Thymus (tissue), 11 donors: ENCODE data around the gene PON3. TPM values are rescaled to one million over a fixed set of nuclear protein-coding genes. Genes with fewer than 3 reads are reported as not detected.

ENCODE experiments used
- DNase-seq, 9 donors: peaks; one replicate each; pipeline ENCODE4 v3.0.0-alpha.2; 2013; ENCODE audit warnings: low spot score in 9 of 9, low read depth in 6 of 9, missing footprints in 1 of 9
- H3K27ac ChIP-seq, 2 donors: one replicate each; pipeline ENCODE4 v1.5.1; 2013; ENCODE audit warnings: control low read depth in 1 of 2, low read depth in 1 of 2, low read length in 1 of 2, mild to moderate bottlenecking in 1 of 2, moderate library complexity in 1 of 2
- H3K27me3 ChIP-seq, 2 donors: one replicate each; pipeline ENCODE4 v1.5.1; 2013; ENCODE audit warnings: low read length in 1 of 2; ENCODE audit not compliant: control insufficient read depth in 2 of 2, insufficient read depth in 1 of 2
- H3K36me3 ChIP-seq, 2 donors: one replicate each; pipeline ENCODE4 v1.5.1; 2013; ENCODE audit warnings: low read length in 1 of 2, mild to moderate bottlenecking in 1 of 2, moderate library complexity in 1 of 2; ENCODE audit not compliant: control insufficient read depth in 2 of 2, insufficient read depth in 2 of 2
- H3K4me1 ChIP-seq, 2 donors: one replicate each; pipeline ENCODE4 v1.5.1; 2013; ENCODE audit warnings: low read length in 2 of 2; ENCODE audit not compliant: control insufficient read depth in 2 of 2, insufficient read depth in 2 of 2
- H3K4me3 ChIP-seq, 2 donors: one replicate each; pipeline ENCODE4 v1.5.1; 2013; ENCODE audit warnings: low read length in 2 of 2, control low read depth in 1 of 2, mild to moderate bottlenecking in 1 of 2
- H3K9me3 ChIP-seq, 2 donors: one replicate each; pipeline ENCODE4 v1.5.1; 2013; ENCODE audit warnings: low read length in 1 of 2, mild to moderate bottlenecking in 1 of 2; ENCODE audit not compliant: control insufficient read depth in 2 of 2, insufficient read depth in 1 of 2
- WGBS: extraction: QIAGEN DNeasy Blood & Tissue Kit; methylation state at CpG from one replicate; pipeline ENCODE4 v1.1.7; 2013; 5-methylcytosine and 5-hydroxymethylcytosine counted together
- polyA plus RNA-seq: library from polyadenylated mRNA; stranded (reverse); fragments of 200-250 nt; gene quantifications from one replicate; pipeline ENCODE4 v1.2.3, GENCODE V29; 2013
- total RNA-seq: library from RNA; stranded (reverse); fragments of 120-200 nt; gene quantifications from one replicate; pipeline ENCODE4 v1.2.4, GENCODE V29; 2013
- donor health status: healthy.

PON3 gene
- total and polyA plus RNA-seq, 2 donors = 3.2 to 5.5 TPM

DNA sequence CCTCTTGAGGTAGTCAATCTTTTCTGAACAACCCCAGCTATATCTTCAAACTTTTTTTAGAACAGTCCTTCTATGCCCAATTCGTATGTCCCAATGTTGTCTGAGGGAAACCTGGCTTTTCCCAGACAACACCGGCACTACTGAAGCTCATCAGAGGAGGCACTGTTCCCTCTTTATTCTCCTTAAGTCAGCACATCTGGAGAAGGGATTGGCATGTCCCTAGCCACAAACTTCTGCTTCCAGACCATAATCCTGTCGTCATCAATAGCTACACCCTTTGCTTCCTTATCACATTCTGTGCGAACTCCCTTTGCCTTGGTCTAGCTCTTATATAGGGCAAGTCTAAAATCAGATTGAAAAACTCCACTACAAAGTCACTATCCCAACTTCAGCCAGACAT, 22.9 kb downstream of the PON3 start:
- no peak overlapping the region for H3K27ac ChIP-seq
- no peaks in the 10 kb centered on the region for H3K27me3 ChIP-seq
- H3K36me3 ChIP-seq = no peaks in the 10 kb centered on the region
- H3K4me1 ChIP-seq = no peaks in the 10 kb centered on the region
- peaks cover 0 to 9% of the 10 kb centered on the region in 2 donors for H3K9me3 ChIP-seq
- DNase-seq = no peak
- H3K4me3 ChIP-seq = no peak overlapping the region
- 95% methylated on average over 4 of the region's 4 CpGs for WGBS

DNA sequence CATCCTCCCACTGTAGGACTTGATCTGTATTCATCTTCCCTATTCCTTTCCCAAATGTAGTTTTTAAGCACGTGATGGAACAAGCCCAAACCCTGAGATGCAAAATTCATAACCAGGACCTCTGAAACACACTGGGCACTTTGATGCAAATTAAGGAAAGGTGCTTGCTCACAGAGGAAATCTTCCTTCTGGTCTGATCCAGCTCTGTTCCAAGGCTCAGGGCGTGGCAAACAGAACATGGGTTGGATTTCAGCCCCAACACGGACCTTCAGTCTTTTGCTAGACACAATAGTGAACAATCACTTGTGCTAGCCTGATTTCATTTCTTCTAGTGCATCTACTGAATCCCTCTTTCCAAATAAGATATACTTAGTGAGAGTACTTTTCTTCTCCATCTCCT, 27.9 kb downstream of the PON3 start:
- no peaks in the 10 kb centered on the region for H3K27me3 ChIP-seq
- 94% methylated on average over 3 of the region's 3 CpGs for WGBS
- no peaks in the 10 kb centered on the region for H3K36me3 ChIP-seq
- DNase-seq = no peak
- H3K4me1 ChIP-seq = no peaks in the 10 kb centered on the region
- no peaks in the 10 kb centered on the region for H3K9me3 ChIP-seq
- H3K27ac ChIP-seq = no peak overlapping the region
- H3K4me3 ChIP-seq = no peak overlapping the region

DNA sequence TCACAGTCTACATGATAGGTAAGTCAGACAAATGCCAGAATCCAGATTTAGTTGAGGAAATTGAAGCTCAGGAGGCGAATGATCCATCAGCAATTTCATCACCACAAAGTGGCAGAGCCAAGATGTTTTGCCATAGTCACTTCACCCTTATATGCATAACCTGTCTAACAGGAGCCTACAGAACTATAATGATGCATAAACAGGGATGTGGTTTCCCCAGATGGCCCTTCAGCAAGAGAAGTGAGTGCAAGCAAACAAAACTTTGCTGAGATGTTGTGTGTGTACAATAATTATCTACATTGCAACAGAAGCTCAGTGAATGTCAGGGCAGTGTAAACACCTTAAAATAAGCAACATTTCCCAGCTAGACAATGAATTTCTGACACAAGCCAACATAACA, 28.6 kb downstream of the PON3 start:
- no peaks in the 10 kb centered on the region for H3K9me3 ChIP-seq
- no peak overlapping the region for H3K27ac ChIP-seq
- H3K4me3 ChIP-seq = no peak overlapping the region
- no peaks in the 10 kb centered on the region for H3K36me3 ChIP-seq
- 96% methylated on average over 1 of the region's 1 CpG for WGBS
- DNase-seq = no peak
- H3K27me3 ChIP-seq = no peaks in the 10 kb centered on the region
- no peaks in the 10 kb centered on the region for H3K4me1 ChIP-seq

DNA sequence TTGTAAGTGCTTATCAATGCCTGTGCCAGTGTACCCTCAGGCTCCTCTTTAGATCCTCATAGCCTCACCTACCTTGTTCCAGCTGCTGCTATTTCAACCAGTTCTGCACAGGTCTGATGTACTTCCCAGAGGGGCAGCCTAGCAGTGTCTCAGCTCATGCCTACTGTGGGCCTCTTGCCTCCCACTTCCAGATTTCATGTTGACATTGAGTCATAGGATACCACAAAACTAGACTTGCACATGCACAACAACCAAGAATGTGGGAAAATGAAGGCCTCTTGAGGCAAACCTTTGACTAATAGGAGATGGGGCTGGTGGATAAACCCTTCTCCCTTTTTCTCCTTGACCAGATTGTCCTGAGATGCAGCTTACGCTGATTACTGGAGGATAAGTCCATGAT, 31.0 kb downstream of the PON3 start:
- WGBS = 97% methylated on average over 1 of the region's 1 CpG
- no peak for DNase-seq
- Histone ChIP-seq H3K27ac (no peak overlapping the region), H3K4me3 (no peak overlapping the region), H3K9me3 (no peaks in the 10 kb centered on the region), H3K36me3 (no peaks in the 10 kb centered on the region), H3K27me3 (no peaks in the 10 kb centered on the region), H3K4me1 (no peaks in the 10 kb centered on the region)

DNA sequence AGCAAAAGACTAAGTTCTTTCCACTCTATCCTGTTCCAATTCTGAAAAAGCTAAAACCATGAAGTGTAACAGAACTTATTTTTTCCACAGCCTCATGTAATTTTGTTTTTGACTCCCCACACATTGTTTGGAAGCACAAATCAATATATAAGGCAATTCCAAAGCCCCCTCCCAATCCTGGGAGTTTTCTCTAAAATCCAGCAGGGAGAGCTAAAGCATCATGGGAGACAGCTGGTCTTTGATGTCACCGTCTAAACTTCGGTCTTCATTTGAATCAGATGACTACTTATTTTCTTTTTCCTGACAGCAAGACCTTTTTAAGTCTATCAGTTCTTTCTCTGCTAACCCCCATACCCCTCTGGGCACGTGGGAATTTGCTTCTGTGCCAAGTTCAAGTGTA, 38.6 kb downstream of the PON3 start:
- H3K27ac ChIP-seq = no peak overlapping the region
- no peaks in the 10 kb centered on the region for H3K9me3 ChIP-seq
- no peaks in the 10 kb centered on the region for H3K4me1 ChIP-seq
- H3K36me3 ChIP-seq = no peaks in the 10 kb centered on the region
- 73% methylated on average over 3 of the region's 3 CpGs for WGBS
- no peaks in the 10 kb centered on the region for H3K27me3 ChIP-seq
- DNase-seq = no peak
- no peak overlapping the region for H3K4me3 ChIP-seq

DNA sequence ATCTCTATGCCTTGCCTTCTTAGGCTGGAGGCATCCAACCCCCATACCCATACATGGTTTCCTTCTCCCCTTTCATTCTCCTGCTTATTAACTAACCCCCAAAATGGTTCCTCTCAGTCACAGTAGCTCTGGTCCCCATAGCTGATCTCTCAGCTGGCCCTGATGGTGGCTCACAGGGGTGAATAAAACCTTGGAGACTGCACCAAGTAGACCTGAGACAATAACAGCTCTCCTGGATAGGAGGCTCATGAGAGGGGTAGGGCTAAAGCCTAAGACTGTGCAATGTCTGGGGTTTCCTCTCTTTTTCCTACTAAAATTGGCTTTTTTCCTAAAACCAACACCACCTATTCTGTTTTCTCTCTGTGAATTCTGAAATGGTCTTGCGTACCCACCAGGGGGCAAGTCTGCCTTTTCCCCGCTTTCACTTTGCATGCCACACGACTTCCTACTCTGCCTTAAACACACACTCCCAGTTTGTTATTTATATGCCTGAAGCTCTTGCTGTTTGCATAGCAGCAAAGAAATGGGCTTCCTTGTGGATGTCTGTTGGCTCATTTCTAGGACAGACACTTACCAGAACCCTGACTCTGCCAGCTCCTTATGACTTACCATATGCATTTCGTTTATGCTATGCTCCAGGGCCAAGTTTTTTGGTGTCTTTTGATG, 53.4 kb downstream of the PON3 start:
- WGBS = 88% methylated on average over 4 of the region's 4 CpGs
- Histone ChIP-seq H3K4me1 (no peaks in the 10 kb centered on the region), H3K4me3 (no peak overlapping the region), H3K9me3 (no peaks in the 10 kb centered on the region), H3K36me3 (no peaks in the 10 kb centered on the region), H3K27me3 (no peaks in the 10 kb centered on the region), H3K27ac (no peak overlapping the region)
- no peak for DNase-seq

DNA sequence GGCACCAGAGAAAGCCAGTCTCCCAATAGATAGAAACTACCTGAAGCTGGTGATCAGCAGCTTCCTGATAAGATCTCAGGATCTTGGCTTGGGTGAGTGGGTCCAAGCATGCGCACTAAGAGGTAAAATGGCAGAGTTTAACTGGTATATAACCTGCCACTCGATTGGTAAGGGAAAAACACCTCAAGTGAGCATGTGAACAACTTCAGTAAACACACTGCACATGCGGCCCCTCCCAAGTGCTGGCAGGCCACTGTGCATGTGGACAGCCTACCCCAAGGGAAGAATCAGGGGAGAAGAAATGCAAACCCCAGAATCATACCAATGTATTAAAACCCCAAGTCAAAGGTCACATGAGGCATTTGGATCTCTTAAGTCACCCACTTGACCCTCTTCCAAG, 54.1 kb downstream of the PON3 start:
- no peak overlapping the region for H3K4me3 ChIP-seq
- H3K36me3 ChIP-seq = no peaks in the 10 kb centered on the region
- 92% methylated on average over 3 of the region's 3 CpGs for WGBS
- no peak for DNase-seq
- no peaks in the 10 kb centered on the region for H3K27me3 ChIP-seq
- H3K9me3 ChIP-seq = no peaks in the 10 kb centered on the region
- no peaks in the 10 kb centered on the region for H3K4me1 ChIP-seq
- no peak overlapping the region for H3K27ac ChIP-seq

DNA sequence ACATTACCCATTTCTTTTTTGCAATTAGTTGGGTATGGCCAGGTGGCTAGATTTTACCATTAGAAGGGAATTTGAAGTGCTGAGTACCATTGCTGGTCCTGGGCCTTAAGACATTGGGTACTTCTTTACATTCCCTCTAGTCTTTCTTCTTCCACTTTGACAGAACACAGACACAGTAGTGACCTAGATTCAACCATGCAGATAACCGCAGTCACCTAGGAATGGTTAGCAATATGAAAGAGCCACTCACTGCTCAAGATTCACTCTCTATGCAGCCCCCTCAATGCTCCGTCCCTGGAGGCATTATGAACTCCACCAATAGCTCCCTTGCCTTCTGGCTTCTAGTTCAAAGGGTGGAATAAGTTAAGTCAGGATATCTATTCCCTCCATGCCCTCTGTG, 55.7 kb downstream of the PON3 start:
- Histone ChIP-seq H3K36me3 (no peaks in the 10 kb centered on the region), H3K4me1 (no peaks in the 10 kb centered on the region), H3K9me3 (no peaks in the 10 kb centered on the region), H3K27me3 (no peaks in the 10 kb centered on the region), H3K4me3 (no peak overlapping the region), H3K27ac (no peak overlapping the region)
- WGBS = 99% methylated on average over 2 of the region's 2 CpGs
- no peak for DNase-seq

DNA sequence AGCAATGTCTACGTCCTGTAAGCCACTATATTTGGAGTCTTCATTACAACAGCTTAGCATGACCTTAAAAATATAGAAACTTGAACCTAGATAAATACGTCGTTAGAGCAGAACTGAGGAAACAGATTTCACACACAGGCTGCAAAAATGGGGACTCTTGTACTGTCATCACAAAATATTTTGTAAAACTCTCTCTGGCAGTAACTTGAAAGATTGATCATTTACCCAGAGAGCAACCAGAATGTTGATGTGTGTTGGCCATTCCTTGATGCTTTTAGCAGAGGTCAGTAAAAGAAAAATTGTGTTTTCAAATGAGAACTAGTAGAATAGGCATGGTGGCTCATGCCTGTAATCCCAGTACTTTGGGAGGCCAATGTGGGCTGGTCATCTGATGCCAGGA, 57.3 kb downstream of the PON3 start:
- WGBS = 93% methylated on average over 3 of the region's 3 CpGs
- H3K4me1 ChIP-seq = no peaks in the 10 kb centered on the region
- no peaks in the 10 kb centered on the region for H3K27me3 ChIP-seq
- H3K9me3 ChIP-seq = no peaks in the 10 kb centered on the region
- no peak overlapping the region for H3K27ac ChIP-seq
- H3K4me3 ChIP-seq = no peak overlapping the region
- no peak for DNase-seq
- no peaks in the 10 kb centered on the region for H3K36me3 ChIP-seq

DNA sequence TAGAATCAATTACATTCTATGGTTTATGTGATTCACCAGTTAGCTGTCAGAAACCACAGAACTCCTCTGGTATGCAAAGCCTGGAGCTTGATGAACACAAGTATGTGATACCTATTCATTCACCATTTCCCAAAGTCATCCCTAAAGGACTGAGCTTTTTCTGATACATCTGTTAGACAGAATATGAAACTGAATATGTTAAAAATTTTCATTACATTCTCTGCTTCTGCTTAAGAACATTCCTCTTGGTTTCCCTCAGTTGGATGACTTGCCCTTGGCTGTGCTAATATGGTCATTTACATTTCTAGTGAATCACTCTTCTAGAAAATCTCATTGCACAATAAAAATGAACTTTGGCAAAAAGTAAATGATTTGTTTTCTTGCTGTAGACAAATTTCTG, 61.1 kb downstream of the PON3 start:
- no peaks in the 10 kb centered on the region for H3K36me3 ChIP-seq
- H3K27me3 ChIP-seq = no peaks in the 10 kb centered on the region
- H3K4me3 ChIP-seq = no peak overlapping the region
- H3K27ac ChIP-seq = no peak overlapping the region
- no peaks in the 10 kb centered on the region for H3K9me3 ChIP-seq
- H3K4me1 ChIP-seq = peaks cover 0 to 2% of the 10 kb centered on the region in 2 donors
- no peak for DNase-seq
